ENCODE results near the gene OR51E1.
A peak's percentile ranks its signal among the peaks of the same experiment; 100 is the strongest.

Gene OR51E1

GRCh38 chr11:4643682-4644081 lies at the start of gene OR51E1:
Gene OR51E1, plus strand, starts transcription at chr11:4643982. Its CDS starts 8,545 bp downstream, at chr11:4652527.
- DNase-seq = no peak

GRCh38 chr11:4605057-4605456 lies 38.7 kb upstream of the OR51E1 start:
- DNase-seq = no peak

GRCh38 chr11:4606231-4607015 lies 37.4 kb upstream of the OR51E1 start:
- DNase-seq = no peak

- DNase-seq = no peak
These were observed 36.7 kb upstream of the OR51E1 start for GRCh38 chr11:4607096-4607495.

- peak; percentile 95 for DNase-seq
These were observed 35.8 kb upstream of the OR51E1 start, which contains the start of gene TRIM68 for GRCh38 chr11:4607781-4608666. Gene TRIM68, minus strand, starts transcription at chr11:4608231. Its CDS starts 2,727 bp downstream, at chr11:4605504.

- peak; percentile 28 for DNase-seq
These were observed 33.4 kb upstream of the OR51E1 start for GRCh38 chr11:4610258-4610935.

- DNase-seq = no peak
These were observed 31.8 kb upstream of the OR51E1 start for GRCh38 chr11:4611986-4612385.

- DNase-seq = no peak
These were observed 27.8 kb upstream of the OR51E1 start for GRCh38 chr11:4615856-4616444.

GRCh38 chr11:4619514-4619913 lies 24.3 kb upstream of the OR51E1 start:
- DNase-seq = no peak

- peak; percentile 46 for DNase-seq
These were observed 17.3 kb upstream of the OR51E1 start for GRCh38 chr11:4626207-4627099.

- DNase-seq = no peak
These were observed 7.6 kb upstream of the OR51E1 start for GRCh38 chr11:4636136-4636535.

- peak; percentile 71 for DNase-seq
These were observed 6.7 kb upstream of the OR51E1 start, which contains the start of gene OR51D1 for GRCh38 chr11:4636962-4637661. Gene OR51D1, plus strand, starts transcription at chr11:4637477. Its CDS starts 2,314 bp downstream, at chr11:4639791.

GRCh38 chr11:4637662-4638047 lies 6.1 kb upstream of the OR51E1 start:
- DNase-seq = no peak

GRCh38 chr11:4639931-4640330 lies 3.9 kb upstream of the OR51E1 start:
- no peak for DNase-seq

GRCh38 chr11:4641501-4641900 lies 2.3 kb upstream of the OR51E1 start:
- no peak for DNase-seq

GRCh38 chr11:4642043-4642442 lies 1.7 kb upstream of the OR51E1 start:
- DNase-seq = no peak

GRCh38 chr11:4643076-4643475 lies 706 bp upstream of the OR51E1 start:
- DNase-seq = no peak

- DNase-seq = no peak
These were observed 451 bp downstream of the OR51E1 start for GRCh38 chr11:4644233-4644632.

GRCh38 chr11:4645974-4646373 lies 2.2 kb downstream of the OR51E1 start:
- no peak for DNase-seq

- DNase-seq = no peak
These were observed 4.0 kb downstream of the OR51E1 start for GRCh38 chr11:4647766-4648165.
